ENCODE measurements around the gene PCSK2.

GRCh38 chr20:17441745-17442144 lies 214.9 kb downstream of the PCSK2 start:
- TF ChIP-seq CTCF (IDR thresholded peaks at IDR 0.05 in 8 of 11, conservative IDR thresholded peaks at IDR 0.05 in 3 of 11) (no peak), POLR2A (IDR thresholded peaks at IDR 0.05) (no peak)

All from spleen (tissue), 7 donors.